HG03108 (cell line): ENCODE measurements around the gene ASPN.

Source experiments
- ATAC-seq: cut with Tn5 transposase; IDR thresholded peaks from one replicate; pipeline ENCODE4 v1.9.1; 2021; ENCODE audit warnings: moderate library complexity; ENCODE audit not compliant: unreplicated experiment

Gene ASPN

DNA sequence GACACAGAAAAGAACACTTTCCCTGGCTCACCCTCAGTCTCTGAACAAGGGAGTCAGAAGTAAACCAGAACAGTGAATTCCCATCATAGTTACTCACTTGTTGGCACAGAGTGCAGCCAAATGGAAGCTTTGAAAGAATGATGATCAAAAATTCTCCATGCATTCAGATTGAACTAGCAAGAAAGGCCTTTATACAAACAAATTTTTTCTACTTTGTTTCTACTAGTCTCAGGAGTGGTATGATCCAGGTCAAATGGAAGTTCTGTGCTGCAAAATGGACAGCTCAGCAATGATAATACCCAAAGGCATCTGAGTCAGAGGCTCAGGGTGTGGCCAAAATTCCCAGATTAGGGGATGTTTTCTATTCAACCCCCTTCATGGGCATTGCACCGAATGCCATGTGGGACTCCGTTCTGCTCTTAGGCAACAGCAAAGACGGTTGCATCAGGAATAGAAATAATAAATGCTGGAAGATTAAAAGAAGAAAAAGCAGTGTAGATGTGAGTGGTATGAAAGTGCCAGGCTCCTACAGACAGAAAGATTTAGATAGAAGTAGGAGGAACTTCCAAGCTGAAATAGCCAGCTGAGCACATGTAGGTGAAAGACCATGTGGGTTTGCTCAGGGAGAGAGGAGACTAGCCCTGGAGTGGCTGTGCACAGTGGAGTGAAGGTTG, 24.0 kb upstream of the ASPN start:
- no peak for ATAC-seq

DNA sequence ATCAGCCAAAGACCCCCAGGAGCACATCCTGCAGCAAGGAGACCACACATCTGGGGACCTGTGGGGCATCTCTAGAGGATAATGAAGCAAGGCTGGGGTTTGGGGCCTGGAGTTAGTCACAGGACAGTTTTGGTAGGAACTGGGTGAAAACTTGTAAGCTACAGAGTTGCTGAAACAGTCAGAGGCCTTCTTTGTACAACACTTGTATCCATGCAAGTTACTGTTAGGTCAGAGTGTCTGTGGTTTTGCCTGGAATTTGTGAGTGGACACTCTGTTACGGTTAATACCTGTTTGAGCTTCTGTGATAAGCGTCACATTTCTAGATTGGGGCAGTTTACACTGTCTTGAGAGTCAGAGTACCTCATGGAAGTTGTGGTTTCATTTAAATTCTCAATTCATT, 22.6 kb upstream of the ASPN start:
- ATAC-seq = no peak

DNA sequence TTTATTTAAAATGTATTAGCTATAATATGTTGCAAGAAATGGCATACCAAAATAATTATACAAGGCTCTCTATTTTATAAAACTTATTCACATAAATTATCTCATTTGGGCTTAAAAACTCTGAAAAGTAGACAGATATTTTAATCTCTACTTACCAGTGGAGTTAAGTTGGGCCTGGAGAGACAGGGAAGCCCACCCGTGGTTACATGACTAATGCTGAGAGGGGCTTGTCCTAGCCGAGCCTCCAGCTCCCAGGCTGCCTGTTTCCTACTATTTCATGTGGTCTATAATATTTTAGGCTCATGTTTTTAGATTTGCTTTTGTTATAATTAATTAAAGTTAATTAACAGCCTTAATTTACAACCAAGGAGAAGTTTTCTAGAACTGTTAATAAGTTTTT, 20.9 kb upstream of the ASPN start:
- no peak for ATAC-seq

DNA sequence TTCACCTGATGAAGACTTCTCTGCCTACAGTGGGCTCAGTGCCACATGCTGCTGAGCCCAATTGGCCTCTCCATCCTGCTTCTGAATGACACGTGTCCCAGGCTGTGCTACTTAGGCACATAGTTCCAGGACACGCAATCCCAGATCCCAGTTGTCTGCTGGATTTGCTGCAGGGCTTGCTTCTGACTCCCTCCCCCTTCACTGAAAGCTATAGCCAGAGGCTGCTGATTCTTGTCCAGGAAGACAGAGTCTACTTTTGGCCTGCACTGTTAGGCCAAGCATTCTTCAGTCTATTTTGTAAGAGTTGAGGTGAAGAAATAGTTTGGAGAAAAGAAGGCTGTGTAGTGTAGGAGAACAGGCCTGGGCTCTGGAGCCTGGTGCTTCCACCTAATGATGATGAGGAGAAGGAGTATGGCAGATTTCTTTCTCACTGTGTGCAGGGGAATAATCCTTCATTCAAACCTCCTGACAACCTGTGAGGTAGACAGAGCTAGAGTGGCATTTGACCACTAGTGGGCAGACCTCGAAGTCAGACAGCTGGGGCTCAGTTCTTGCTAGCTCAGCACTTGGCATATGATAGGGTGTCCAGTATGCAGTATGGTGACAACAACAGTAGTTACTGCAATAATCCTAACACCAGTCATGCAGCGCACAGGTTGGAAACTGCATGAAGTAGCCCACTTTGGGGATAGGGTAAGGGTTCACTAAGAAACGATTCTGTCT, 19.5 kb upstream of the ASPN start:
- no peak for ATAC-seq

- ATAC-seq = no peak
These were observed 18.4 kb upstream of the ASPN start for GRCh38 chr9:92500725-92501124.

DNA sequence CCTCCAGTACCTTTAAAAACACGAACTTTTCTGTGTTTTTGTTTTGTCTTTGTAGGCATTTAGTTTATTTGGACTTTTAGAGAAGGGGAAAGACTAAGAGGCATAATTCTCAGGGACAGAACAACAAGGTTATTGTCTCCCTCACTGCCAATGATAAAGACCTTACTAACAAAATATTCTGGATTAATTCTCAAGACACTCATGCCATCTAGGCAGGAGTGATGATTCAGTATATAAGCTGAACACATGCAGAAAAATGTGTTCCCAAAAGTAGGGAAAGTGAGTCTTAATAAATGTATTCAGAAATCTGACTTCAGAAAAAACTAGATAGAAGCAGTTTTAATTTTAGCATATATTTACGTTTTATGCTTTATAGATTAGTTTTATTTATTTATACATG, 17.4 kb upstream of the ASPN start:
- ATAC-seq = no peak

DNA sequence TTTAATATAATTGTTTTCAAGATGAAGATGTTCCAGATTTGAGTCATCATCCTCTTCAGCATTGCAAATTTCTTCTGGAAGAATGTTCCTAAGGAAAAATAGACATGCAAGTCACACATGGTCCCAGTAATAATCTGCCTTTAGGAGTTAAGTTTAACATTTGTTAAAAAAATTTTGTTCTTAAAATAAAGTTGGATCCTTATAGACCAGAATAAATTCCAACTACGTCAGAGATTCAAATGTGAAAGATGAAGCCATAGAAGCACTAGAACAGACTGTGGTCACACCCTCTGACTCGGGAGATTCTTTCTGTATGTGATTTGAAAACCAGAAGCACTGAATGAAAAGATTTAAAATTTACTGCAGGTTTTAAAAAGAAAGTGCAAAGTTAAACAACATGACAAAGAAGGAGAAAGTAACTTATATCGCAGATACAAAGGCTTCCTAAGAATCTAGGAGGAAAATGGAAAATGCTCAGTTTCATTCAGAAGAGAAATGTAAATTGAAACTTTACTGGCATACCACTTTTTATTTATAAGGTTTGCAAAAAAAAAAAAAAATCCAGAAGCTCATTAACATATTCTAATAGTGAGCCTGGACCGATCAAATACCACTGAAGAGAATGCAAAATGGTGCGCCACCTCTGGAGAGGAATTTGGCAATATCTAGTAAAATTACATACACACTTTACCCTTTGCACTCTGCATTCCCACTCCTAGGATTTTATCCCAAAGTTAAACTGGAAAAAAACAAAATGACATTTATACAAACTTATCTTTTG, 14.3 kb upstream of the ASPN start:
- no peak for ATAC-seq

- no peak for ATAC-seq
These were observed 12.6 kb upstream of the ASPN start for GRCh38 chr9:92494856-92495255.

- ATAC-seq = no peak
These were observed 11.6 kb upstream of the ASPN start for GRCh38 chr9:92493749-92494387.

GRCh38 chr9:92492781-92493401, 10.6 kb upstream of the ASPN start:
- no peak for ATAC-seq

- ATAC-seq = no peak
These were observed 6.6 kb upstream of the ASPN start for GRCh38 chr9:92488681-92489550.

DNA sequence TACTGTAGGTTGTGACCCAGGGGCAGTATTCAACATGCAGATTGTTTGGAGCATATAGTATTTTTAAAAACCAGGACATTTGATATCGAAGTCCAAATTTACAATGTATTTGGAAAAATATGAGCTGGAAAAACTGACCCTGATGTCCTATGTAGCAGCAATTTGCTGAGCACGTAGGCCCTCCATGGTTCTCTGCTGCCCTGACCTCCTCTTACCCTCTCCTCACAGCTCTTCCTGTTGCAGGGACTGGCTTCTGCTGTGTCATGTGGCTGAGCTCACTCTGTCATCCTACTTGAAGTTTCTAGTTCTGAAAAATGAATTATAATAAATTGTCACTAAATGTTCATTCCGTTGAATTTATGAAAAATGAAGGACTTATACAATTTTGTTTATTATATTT, 4.1 kb upstream of the ASPN start:
- ATAC-seq = no peak

GRCh38 chr9:92484563-92484962, 2.3 kb upstream of the ASPN start:
- no peak for ATAC-seq

GRCh38 chr9:92483627-92484545, 1.6 kb upstream of the ASPN start:
- ATAC-seq = no peak

DNA sequence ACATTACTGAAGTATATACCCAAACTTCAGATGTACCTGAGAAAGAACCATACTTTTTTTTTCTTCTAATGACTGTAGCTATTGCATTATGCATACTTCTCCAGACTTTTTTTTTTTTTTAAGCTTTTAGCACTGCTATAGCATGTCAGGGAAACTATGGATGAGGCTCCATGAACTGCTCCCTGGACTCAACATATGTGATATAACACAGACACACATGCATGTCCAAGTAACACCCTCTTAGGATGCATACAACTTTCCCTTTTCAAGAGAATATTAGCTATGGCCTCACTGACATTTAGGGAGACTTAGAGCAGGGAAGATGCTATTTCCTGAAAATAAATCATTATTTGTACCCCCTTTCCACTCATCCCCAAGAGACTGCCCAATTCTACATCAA, 499 bp upstream of the ASPN start:
- ATAC-seq = no peak

DNA sequence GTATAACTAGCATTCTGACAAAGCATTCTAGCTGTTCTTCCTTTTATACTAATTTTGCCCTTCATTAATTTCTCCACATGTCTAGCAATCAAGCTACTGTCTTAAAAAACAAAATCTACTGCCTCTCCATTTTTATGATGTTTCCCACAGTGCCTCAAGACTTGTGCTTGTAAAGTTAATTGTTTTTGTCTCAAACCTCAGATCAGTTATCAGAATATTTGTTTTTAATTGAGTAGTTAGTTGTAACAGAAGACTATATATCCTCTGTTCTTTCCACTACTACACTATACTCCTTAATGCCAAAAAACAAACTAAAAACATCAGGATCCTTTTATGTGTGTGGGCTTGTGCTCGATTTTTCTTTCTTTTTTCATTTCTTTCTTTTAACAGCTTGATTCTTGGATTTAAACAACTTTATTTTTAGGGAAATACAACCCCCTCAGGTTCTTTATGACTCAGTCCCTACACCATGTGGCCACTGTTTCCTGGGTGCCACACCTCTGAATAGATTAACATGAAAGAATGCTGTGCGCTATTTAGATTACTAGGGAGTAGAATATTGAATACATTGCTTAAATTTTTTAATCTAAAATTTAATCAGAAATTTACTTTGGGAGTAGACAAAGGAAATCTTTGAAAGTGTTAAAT, 1.2 kb downstream of the ASPN start:
- no peak for ATAC-seq

- no peak for ATAC-seq
These were observed 2.0 kb downstream of the ASPN start for GRCh38 chr9:92480291-92480771.

GRCh38 chr9:92479346-92479745, 3.0 kb downstream of the ASPN start:
- no peak for ATAC-seq
